NOMO-1 treated with DMSO at 0.1 percent for 48 hours (cell line): ENCODE data around the gene GRWD1.

Source experiments
- DNase-seq: peaks from one replicate; lab custom pipeline; 2025; ENCODE audit not compliant: unreplicated experiment; lab: John Stamatoyannopoulos, UW

Gene GRWD1

GRCh38 chr19:48455171-48455907 is 9.6 kb downstream of the GRWD1 start, which contains the start of gene KCNJ14:
Gene KCNJ14, plus strand, starts transcription at chr19:48455574. Its CDS starts 6,151 bp downstream, at chr19:48461725.
- no peak for DNase-seq

- DNase-seq, result no peak
These were observed 10.3 kb downstream of the GRWD1 start for GRCh38 chr19:48455908-48456562.

- no peak for DNase-seq
These were observed 11.1 kb downstream of the GRWD1 start for GRCh38 chr19:48456864-48457263.

- DNase-seq, result no peak
These were observed 12.2 kb downstream of the GRWD1 start for GRCh38 chr19:48458016-48458415.

GRCh38 chr19:48461651-48461981 is 15.8 kb downstream of the GRWD1 start:
- DNase-seq, result no peak

GRCh38 chr19:48461982-48462655 is 16.3 kb downstream of the GRWD1 start:
- no peak for DNase-seq

GRCh38 chr19:48465215-48465614 is 19.4 kb downstream of the GRWD1 start:
- DNase-seq, result no peak

GRCh38 chr19:48466561-48467325 is 21.0 kb downstream of the GRWD1 start:
- no peak for DNase-seq

GRCh38 chr19:48468772-48469288 is 23.0 kb downstream of the GRWD1 start:
- DNase-seq, result peak; percentile 100

GRCh38 chr19:48469289-48469881 is 23.6 kb downstream of the GRWD1 start, which contains the start of gene CYTH2:
Gene CYTH2, plus strand, starts transcription at chr19:48469369. Its CDS starts 139 bp downstream, at chr19:48469508.
- peak; percentile 49 for DNase-seq

- DNase-seq, result no peak
These were observed 24.3 kb downstream of the GRWD1 start for GRCh38 chr19:48469934-48470680.

GRCh38 chr19:48470856-48471255 is 25.1 kb downstream of the GRWD1 start:
- DNase-seq, result no peak

- no peak for DNase-seq
These were observed 26.1 kb downstream of the GRWD1 start for GRCh38 chr19:48471836-48472235.

GRCh38 chr19:48473161-48473966 is 27.6 kb downstream of the GRWD1 start:
- no peak for DNase-seq

- no peak for DNase-seq
These were observed 28.4 kb downstream of the GRWD1 start for GRCh38 chr19:48474084-48474592.

- no peak for DNase-seq
These were observed 29.7 kb downstream of the GRWD1 start for GRCh38 chr19:48475369-48476068.

- DNase-seq, result no peak
These were observed 30.4 kb downstream of the GRWD1 start for GRCh38 chr19:48476176-48476575.

GRCh38 chr19:48477067-48477685 is 31.4 kb downstream of the GRWD1 start:
- no peak for DNase-seq
